OCI-LY1 (cell line): ENCODE data around the gene HEY2.

Experiments used
- EZH2 ChIP-seq: fragments of 200-600 bp; sonication (generic), shearing (Covaris generic); IDR thresholded peaks from 2 replicates; pipeline ENCODE4 v1.8.0; 2017; ENCODE audit warnings: borderline replicate concordance, mixed run types, mild to moderate bottlenecking, antibody characterized with exemption, low read length, moderate library complexity, mixed read lengths
- TF ChIP-seq, protein P1 (sequence below): fragments of 200-600 bp; sonication (generic), shearing (Covaris generic); IDR thresholded peaks from 2 replicates; pipeline ENCODE4 v1.5.1; 2017; ENCODE audit warnings: mild to moderate bottlenecking, antibody characterized with exemption, low read length, moderate library complexity, mixed read lengths

DNA sequence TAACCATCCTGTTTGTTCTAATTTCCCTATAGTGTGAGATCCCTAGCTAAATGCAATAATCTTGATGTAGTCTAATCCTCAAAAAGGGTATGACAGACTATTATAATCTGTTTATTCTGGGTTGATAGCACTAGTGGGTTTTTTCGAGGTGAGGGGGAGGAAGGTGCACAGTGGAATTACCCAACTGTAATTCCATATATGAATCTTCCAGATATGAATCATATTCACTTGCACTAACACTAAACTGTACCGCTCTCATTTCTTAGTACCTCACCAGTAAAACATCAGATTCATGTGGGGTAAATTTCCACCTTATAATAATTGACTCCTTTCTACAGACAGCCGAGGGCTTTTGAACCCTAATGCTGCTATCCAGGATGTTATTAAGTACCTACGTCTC lies 57.9 kb downstream of the HEY2 start:
- TF ChIP-seq, protein P1, sequence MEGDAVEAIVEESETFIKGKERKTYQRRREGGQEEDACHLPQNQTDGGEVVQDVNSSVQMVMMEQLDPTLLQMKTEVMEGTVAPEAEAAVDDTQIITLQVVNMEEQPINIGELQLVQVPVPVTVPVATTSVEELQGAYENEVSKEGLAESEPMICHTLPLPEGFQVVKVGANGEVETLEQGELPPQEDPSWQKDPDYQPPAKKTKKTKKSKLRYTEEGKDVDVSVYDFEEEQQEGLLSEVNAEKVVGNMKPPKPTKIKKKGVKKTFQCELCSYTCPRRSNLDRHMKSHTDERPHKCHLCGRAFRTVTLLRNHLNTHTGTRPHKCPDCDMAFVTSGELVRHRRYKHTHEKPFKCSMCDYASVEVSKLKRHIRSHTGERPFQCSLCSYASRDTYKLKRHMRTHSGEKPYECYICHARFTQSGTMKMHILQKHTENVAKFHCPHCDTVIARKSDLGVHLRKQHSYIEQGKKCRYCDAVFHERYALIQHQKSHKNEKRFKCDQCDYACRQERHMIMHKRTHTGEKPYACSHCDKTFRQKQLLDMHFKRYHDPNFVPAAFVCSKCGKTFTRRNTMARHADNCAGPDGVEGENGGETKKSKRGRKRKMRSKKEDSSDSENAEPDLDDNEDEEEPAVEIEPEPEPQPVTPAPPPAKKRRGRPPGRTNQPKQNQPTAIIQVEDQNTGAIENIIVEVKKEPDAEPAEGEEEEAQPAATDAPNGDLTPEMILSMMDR, result no peak
- TF ChIP-seq EZH2, result no peak
